Measurements from ENCODE around the gene PLCD1.
A peak's percentile ranks its signal among the peaks of the same experiment; 100 is the strongest.

DNA sequence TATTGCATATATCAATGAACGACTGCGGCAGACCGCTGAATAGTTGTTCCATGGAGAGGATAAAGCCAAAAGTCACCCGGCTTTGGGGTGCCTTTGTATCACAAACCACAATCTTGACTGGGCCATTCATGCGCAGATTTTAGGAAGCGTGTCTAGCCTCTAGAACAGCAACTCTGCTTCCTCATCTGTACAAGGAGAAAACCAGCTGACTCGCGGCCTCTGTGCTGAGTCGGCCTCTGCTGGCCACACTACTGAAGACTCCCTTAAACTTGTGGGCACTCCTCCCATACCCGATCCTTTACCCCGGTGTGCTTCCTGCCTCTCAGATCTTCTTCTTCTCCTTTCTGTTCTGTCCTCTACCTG is 10.4 kb upstream of the PLCD1 start:
- peak; percentile 43 for TF ChIP-seq CTCF (CRISPR knock-in tag; IDR thresholded peaks at IDR 0.05)
- TF ChIP-seq ARID2 (CRISPR knock-in tag; IDR thresholded peaks at IDR 0.05; ENCODE audit: borderline replicate concordance) = no peak
- TF ChIP-seq, protein P1, sequence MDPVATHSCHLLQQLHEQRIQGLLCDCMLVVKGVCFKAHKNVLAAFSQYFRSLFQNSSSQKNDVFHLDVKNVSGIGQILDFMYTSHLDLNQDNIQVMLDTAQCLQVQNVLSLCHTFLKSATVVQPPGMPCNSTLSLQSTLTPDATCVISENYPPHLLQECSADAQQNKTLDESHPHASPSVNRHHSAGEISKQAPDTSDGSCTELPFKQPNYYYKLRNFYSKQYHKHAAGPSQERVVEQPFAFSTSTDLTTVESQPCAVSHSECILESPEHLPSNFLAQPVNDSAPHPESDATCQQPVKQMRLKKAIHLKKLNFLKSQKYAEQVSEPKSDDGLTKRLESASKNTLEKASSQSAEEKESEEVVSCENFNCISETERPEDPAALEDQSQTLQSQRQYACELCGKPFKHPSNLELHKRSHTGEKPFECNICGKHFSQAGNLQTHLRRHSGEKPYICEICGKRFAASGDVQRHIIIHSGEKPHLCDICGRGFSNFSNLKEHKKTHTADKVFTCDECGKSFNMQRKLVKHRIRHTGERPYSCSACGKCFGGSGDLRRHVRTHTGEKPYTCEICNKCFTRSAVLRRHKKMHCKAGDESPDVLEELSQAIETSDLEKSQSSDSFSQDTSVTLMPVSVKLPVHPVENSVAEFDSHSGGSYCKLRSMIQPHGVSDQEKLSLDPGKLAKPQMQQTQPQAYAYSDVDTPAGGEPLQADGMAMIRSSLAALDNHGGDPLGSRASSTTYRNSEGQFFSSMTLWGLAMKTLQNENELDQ (CRISPR knock-in tag; IDR thresholded peaks at IDR 0.05; ENCODE audit: borderline replicate concordance) = no peak
- no peak for TF ChIP-seq FOXK2 (IDR thresholded peaks at IDR 0.05)

Measured in HepG2 (cell line).